HG02610 (cell line): ENCODE data around the gene BGN.
A peak's percentile ranks its signal among the peaks of the same experiment; 100 is the strongest.

Source experiments
- ATAC-seq: cut with Tn5 transposase; IDR thresholded peaks from one replicate; pipeline ENCODE4 v1.9.1; 2021; ENCODE audit warnings: mild to moderate bottlenecking, moderate library complexity; ENCODE audit not compliant: unreplicated experiment

The BGN gene

GRCh38 chrX:153524234-153524633 lies 29.5 kb downstream of the BGN start:
- ATAC-seq, result no peak

GRCh38 chrX:153525451-153525850 lies 30.7 kb downstream of the BGN start:
- no peak for ATAC-seq

- ATAC-seq, result no peak
Observed at GRCh38 chrX:153526042-153526441, 31.3 kb downstream of the BGN start.

GRCh38 chrX:153526801-153527200 lies 32.0 kb downstream of the BGN start:
- no peak for ATAC-seq

GRCh38 chrX:153527208-153527607 lies 32.4 kb downstream of the BGN start:
- ATAC-seq, result no peak

GRCh38 chrX:153530411-153531129 lies 35.8 kb downstream of the BGN start:
- no peak for ATAC-seq

- no peak for ATAC-seq
Observed at GRCh38 chrX:153533091-153533490, 38.3 kb downstream of the BGN start.

- ATAC-seq, result no peak
Observed at GRCh38 chrX:153537080-153537479, 42.3 kb downstream of the BGN start.

- no peak for ATAC-seq
Observed at GRCh38 chrX:153537526-153538295, 42.9 kb downstream of the BGN start.

- ATAC-seq, result no peak
Observed at GRCh38 chrX:153538424-153538823, 43.6 kb downstream of the BGN start.

- ATAC-seq, result no peak
Observed at GRCh38 chrX:153539171-153539978, 44.6 kb downstream of the BGN start.

GRCh38 chrX:153539979-153540358 lies 45.2 kb downstream of the BGN start:
- ATAC-seq, result no peak

GRCh38 chrX:153544727-153545126 lies 49.9 kb downstream of the BGN start:
- ATAC-seq, result no peak

GRCh38 chrX:153546386-153546785 lies 51.6 kb downstream of the BGN start:
- no peak for ATAC-seq

- no peak for ATAC-seq
Observed at GRCh38 chrX:153547195-153547594, 52.4 kb downstream of the BGN start.

GRCh38 chrX:153549231-153549630 lies 54.5 kb downstream of the BGN start:
- no peak for ATAC-seq

- ATAC-seq, result no peak
Observed at GRCh38 chrX:153549807-153550206, 55.0 kb downstream of the BGN start.

- ATAC-seq, result no peak
Observed at GRCh38 chrX:153551135-153551534, 56.4 kb downstream of the BGN start.

GRCh38 chrX:153554519-153555167 lies 59.9 kb downstream of the BGN start:
- ATAC-seq, result peak; percentile 50

GRCh38 chrX:153556767-153557166 lies 62.0 kb downstream of the BGN start:
- ATAC-seq, result no peak
